ENCODE data around the gene PGAM2.
A peak's percentile ranks its signal among the peaks of the same experiment; 100 is the strongest.

The PGAM2 gene

GRCh38 chr7:44082541-44083207 is 17.3 kb upstream of the PGAM2 start:
- peak; percentile 93 to 94 for DNase-seq

GRCh38 chr7:44081266-44081748 is 15.9 kb upstream of the PGAM2 start:
- no peak for DNase-seq

GRCh38 chr7:44080686-44081265 is 15.4 kb upstream of the PGAM2 start:
- no peak for DNase-seq

GRCh38 chr7:44080118-44080517 is 14.8 kb upstream of the PGAM2 start:
- DNase-seq = no peak

GRCh38 chr7:44079331-44080021 is 14.1 kb upstream of the PGAM2 start:
- no peak for DNase-seq

GRCh38 chr7:44078521-44078920 is 13.2 kb upstream of the PGAM2 start:
- DNase-seq = no peak

- DNase-seq = no peak
Observed at GRCh38 chr7:44077681-44078091, 12.3 kb upstream of the PGAM2 start.

- no peak for DNase-seq
Observed at GRCh38 chr7:44077061-44077460, 11.7 kb upstream of the PGAM2 start.

- DNase-seq = no peak
Observed at GRCh38 chr7:44076101-44076895, 10.9 kb upstream of the PGAM2 start.

GRCh38 chr7:44075296-44076075 is 10.1 kb upstream of the PGAM2 start:
- no peak for DNase-seq

- no peak for DNase-seq
Observed at GRCh38 chr7:44074349-44074695, 9.0 kb upstream of the PGAM2 start.

GRCh38 chr7:44073664-44074348 is 8.4 kb upstream of the PGAM2 start:
- no peak for DNase-seq

GRCh38 chr7:44072364-44073231 is 7.2 kb upstream of the PGAM2 start:
- no peak for DNase-seq

- DNase-seq = no peak
Observed at GRCh38 chr7:44071726-44072363, 6.5 kb upstream of the PGAM2 start.

- no peak for DNase-seq
Observed at GRCh38 chr7:44068054-44068453, 2.7 kb upstream of the PGAM2 start.

- no peak for DNase-seq
Observed at GRCh38 chr7:44067064-44067951, 1.9 kb upstream of the PGAM2 start.

- DNase-seq = no peak
Observed at GRCh38 chr7:44066494-44067063, 1.2 kb upstream of the PGAM2 start.

GRCh38 chr7:44066111-44066460 is 719 bp upstream of the PGAM2 start:
- no peak for DNase-seq

GRCh38 chr7:44064791-44065430 is 456 bp downstream of the PGAM2 start:
- no peak for DNase-seq

Data from stimulated activated CD4-positive, alpha-beta T cell treated with anti-CD3 and anti-CD28 coated beads, Interleukin-2, amount 100 ng/mL, for 48 hours (primary cell).